IPS-18a (cell line): Measurements from ENCODE around the gene NDUFAF7.
"Not testable (repeated sequence)": the region's sequence is repeated elsewhere in the genome, so short reads cannot be mapped to it uniquely, and the experiment has no call there.

ENCODE experiments used
- H3K27ac ChIP-seq: one replicate; pipeline ENCODE4 v1.5.1; 2013; ENCODE audit warnings: low read length
- H3K27me3 ChIP-seq: one replicate; pipeline ENCODE4 v1.6.1; 2013; ENCODE audit warnings: mild to moderate bottlenecking, low read length; ENCODE audit not compliant: control insufficient read depth, insufficient read depth
- H3K36me3 ChIP-seq: one replicate; pipeline ENCODE4 v1.6.1; 2013; ENCODE audit warnings: low read depth, low read length; ENCODE audit not compliant: control insufficient read depth
- H3K4me1 ChIP-seq: one replicate; pipeline ENCODE4 v1.6.1; 2013; ENCODE audit warnings: low read depth, low read length; ENCODE audit not compliant: control insufficient read depth
- H3K4me3 ChIP-seq: one replicate; pipeline ENCODE4 v1.5.1; 2013; ENCODE audit warnings: low read length
- H3K9ac ChIP-seq: one replicate; pipeline ENCODE4 v1.6.1; 2013; ENCODE audit warnings: mild to moderate bottlenecking, low read length, moderate library complexity
- H3K9me3 ChIP-seq: one replicate; pipeline ENCODE4 v1.6.1; 2013; ENCODE audit warnings: low read depth, low read length; ENCODE audit not compliant: control insufficient read depth

NDUFAF7 gene

DNA sequence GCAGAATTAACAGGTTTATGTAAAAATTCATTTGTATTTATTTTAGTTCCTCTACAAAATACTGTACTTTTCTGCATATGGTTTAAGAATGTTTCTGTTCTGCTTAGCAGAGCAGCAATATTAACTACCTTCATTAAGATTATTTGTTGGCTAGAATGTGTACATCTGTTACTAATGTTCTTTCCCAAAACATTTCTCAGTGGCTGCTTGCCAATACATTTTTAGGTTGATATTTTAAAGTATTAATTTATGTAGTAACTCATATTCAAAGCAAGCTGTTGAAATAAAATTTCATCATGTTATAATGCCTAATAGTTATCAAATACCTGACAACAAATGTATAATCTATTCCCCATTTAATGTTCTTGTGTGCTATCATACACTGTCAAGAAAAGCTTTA is 52.9 kb downstream of the NDUFAF7 start:
- Histone ChIP-seq H3K4me1 (no peaks in the 10 kb centered on the region), H3K36me3 (peaks cover 68% of the 10 kb centered on the region), H3K9me3 (no peaks in the 10 kb centered on the region), H3K27me3 (no peaks in the 10 kb centered on the region), H3K4me3 (no peak overlapping the region), H3K27ac (no peak overlapping the region), H3K9ac (no peak overlapping the region)

GRCh38 chr2:37287966-37288365 is 56.5 kb downstream of the NDUFAF7 start:
- H3K27ac ChIP-seq = no peak overlapping the region
- H3K36me3 ChIP-seq = peaks cover 52% of the 10 kb centered on the region
- H3K27me3 ChIP-seq = no peaks in the 10 kb centered on the region
- H3K9me3 ChIP-seq = no peaks in the 10 kb centered on the region
- H3K9ac ChIP-seq = no peak overlapping the region
- no peaks in the 10 kb centered on the region for H3K4me1 ChIP-seq
- H3K4me3 ChIP-seq = no peak overlapping the region

DNA sequence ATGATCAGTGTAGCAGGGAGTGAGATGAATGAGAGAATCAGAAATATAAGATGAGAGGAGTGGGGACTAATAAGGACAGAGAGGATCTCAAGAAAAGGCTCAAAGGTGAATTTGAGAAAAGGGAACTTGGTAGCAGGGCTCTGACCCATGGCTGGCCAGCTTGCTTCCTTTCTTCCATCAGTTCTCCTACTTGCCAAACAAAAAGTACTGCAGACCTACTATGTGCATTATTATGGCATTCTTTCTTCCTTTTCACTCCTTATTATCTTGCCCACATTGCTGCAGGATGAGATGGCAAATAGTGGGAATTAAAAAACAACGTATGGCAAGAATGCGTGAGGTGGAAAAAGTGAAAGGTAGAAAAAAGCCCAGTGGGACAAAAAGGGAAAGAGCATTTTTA is 60.2 kb downstream of the NDUFAF7 start:
- Histone ChIP-seq H3K4me3 (no peak overlapping the region), H3K9me3 (no peaks in the 10 kb centered on the region), H3K27ac (no peak overlapping the region), H3K4me1 (no peaks in the 10 kb centered on the region), H3K27me3 (no peaks in the 10 kb centered on the region), H3K36me3 (peaks cover 30% of the 10 kb centered on the region), H3K9ac (no peak overlapping the region)

DNA sequence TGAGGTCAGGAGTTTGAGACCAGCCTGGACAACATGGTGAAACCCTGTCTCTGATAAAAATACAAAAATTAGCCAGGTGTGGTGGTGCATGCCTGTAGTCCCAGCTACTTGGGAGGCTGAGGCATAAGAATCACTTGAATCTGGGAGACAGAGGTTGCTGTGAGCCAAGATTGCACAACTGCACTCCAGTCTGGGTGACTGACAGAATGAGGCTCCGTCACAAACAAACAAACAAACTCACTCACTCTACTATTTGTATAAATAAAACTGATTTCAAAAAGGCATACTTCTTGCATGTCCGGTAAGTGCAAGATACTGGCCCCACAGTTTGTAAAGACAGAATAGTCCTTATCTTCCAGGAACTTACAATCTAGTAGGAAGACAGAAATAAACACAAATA is 63.4 kb downstream of the NDUFAF7 start:
- H3K9me3 ChIP-seq, H3K27ac ChIP-seq, H3K9ac ChIP-seq, H3K4me3 ChIP-seq, H3K27me3 ChIP-seq, H3K4me1 ChIP-seq: not testable (repeated sequence)
- peaks cover 15% of the 10 kb centered on the region for H3K36me3 ChIP-seq

DNA sequence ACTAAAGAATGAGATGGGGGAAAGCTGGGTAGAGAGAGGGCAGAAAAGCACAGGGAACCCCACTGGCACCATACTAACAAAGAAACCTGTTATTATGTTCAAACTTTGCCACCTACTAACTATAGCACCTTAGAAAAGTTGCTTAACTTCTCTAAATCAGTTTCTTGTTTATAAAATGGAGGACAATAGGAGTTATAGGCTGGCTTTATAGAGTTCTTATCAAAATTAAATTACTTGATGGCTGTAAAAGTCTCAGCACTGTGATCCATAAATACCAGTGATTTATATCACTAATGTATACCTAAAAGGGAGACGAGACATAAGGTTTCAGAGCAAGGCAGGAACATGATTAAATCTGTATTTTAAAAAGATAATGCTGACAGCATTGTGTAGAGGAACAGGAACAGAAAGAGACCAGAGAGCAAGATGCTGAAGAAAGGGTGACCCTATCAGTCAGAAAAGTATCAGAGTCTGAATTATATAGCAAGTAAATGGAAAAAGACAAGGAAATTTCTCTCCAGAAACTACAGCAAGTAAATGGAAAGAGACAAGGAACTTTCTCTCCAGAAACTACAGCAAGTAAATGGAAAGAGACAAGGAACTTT is 64.1 kb downstream of the NDUFAF7 start:
- Histone ChIP-seq H3K9me3 (no peaks in the 10 kb centered on the region), H3K36me3 (peaks cover 14% of the 10 kb centered on the region), H3K27me3 (no peaks in the 10 kb centered on the region), H3K4me3 (no peak overlapping the region), H3K9ac (no peak overlapping the region), H3K27ac (no peak overlapping the region), H3K4me1 (no peaks in the 10 kb centered on the region)

- no peaks in the 10 kb centered on the region for H3K27me3 ChIP-seq
- no peaks in the 10 kb centered on the region for H3K4me1 ChIP-seq
- H3K9me3 ChIP-seq = no peaks in the 10 kb centered on the region
- peaks cover 3% of the 10 kb centered on the region for H3K36me3 ChIP-seq
- no peak overlapping the region for H3K4me3 ChIP-seq
- H3K9ac ChIP-seq = no peak overlapping the region
- H3K27ac ChIP-seq = no peak overlapping the region
Observed at GRCh38 chr2:37297632-37298031, 66.2 kb downstream of the NDUFAF7 start.
